ENCODE data around the gene MRFAP1L1.

MRFAP1L1 gene

DNA sequence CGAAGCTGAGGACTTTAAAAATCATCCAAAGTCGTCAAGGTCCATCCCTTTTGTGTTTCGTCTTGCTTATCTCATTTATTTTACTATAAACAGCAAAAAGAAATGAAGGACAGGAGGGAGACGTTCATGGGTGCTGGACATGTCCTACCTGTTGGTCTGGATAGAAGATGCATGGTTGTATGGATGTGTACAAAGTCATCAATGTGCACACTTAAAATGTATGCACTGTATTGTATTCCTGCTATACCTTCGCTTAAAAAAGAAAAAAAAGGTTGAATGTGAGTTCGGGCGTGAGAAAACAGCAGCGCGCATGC lies 6.0 kb upstream of the MRFAP1L1 start:
- DNase-seq, result no peak

- DNase-seq, result no peak
These were observed 5.3 kb upstream of the MRFAP1L1 start for GRCh38 chr4:6714954-6715353.

DNA sequence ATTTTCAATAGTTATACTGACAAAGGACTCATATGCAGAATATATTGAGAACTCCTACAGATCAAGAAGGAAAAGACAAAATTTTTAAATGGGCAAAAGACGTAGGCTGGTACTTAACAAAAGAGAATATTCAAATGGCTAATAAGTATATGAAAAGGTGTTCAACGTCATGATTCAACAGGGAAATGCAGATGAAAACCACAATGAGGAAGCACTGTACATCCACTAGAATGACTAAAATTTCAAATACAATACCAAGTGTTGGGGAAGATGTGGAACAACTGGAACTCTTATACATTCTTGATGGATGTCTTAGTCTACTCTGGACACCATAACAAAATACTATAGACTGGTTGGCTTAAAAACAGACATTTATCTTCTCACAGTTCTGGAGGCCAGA lies 1.3 kb upstream of the MRFAP1L1 start:
- no peak for DNase-seq

DNA sequence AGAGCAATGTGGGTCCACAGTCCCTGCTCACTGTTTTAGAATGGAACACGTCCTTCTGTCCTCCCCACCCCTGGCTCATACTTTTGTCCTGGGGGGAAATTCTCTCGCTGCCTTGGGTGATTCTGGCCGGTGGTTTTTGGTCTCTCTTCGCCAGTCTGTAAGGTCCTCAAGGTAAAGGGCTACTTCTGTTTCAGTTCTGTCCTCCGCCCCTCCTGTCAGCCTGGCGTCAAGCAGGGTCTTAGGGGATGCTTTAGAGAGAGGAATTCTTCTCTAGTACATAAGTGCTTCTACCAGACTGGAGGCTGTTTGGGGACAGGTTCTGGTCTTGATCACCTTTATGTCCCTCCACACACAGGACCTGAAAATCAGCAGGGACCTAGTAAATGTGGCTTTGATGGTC lies 617 bp upstream of the MRFAP1L1 start:
- no peak for DNase-seq

DNA sequence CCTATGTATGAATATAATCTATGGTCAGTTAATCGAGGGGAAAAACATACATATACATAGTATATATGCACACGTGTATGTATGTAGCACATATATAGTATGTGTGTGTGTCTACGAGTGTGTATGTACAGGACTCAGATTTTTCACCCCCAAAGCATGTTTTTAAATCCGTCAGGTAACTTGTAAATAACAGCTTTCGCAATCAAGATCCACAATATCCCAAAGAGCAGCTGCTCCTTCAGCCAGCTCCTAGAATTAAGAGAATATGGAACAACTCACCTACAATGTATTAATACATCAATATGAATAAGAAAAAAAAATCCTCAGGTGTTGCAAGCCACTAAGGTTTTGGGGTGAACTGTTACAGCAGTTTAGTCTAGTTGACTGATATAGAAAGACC lies 3.5 kb downstream of the MRFAP1L1 start:
- DNase-seq, result no peak

DNA sequence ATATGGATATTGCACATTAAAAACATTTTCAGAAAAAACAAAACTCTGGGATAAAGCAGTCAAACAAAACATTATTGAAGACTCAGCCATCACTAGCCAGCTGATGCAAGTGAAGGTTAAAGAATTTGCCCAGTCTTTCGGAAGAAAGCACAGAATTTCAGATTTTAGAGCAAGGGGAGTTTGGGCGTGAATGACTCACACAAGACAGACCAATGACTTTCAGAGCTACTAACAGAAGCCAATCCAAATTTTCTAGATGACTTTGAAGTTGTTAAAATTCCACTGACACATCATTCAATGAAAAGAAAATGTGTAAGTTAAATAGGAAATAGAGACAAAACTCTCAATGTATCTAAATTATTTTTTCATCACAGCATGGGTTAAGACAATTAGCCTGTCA lies 4.0 kb downstream of the MRFAP1L1 start:
- no peak for DNase-seq

GRCh38 chr4:6703786-6704185 lies 5.9 kb downstream of the MRFAP1L1 start:
- DNase-seq, result no peak

DNA sequence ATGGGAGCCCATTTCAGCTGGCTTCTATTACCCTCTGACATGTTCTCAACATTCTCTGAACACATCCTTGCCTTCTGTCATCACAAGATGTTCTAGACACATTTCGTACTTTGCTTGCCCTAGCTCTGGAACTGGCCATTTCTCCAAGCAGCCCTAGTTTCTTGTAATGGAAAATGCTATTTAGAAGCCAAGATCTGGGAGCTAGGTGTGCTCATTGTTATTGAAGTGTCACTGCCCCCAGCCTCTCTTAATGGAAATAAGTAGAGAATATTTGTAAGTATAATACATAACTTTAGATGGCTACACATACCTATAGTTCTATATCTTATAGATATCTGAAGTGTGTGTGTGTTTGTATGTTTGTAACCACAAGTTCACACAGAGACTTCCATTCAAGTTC lies 6.9 kb downstream of the MRFAP1L1 start:
- no peak for DNase-seq

- DNase-seq, result no peak
These were observed 8.3 kb downstream of the MRFAP1L1 start for GRCh38 chr4:6701371-6701770.

DNA sequence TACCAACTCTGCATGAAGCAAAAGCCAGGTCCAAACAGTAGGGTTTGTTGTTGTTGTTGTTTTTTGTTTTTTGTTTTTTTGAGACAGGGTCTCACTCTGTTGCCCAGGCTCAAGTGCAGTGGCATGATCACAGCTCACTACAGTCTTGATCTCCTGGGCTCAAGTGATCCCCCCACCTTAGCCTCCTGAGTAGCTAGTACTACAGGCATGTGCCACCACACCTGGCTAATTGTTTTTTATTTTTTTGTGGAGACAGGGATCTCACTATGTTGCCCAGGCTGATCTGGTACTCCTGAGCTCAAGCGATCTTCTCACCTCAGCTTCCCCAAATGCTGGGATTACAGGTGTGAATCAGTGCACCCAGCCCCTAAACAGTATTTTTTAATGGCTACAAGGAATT lies 9.8 kb downstream of the MRFAP1L1 start:
- no peak for DNase-seq

- no peak for DNase-seq
These were observed 10.3 kb downstream of the MRFAP1L1 start for GRCh38 chr4:6699388-6699787.

- DNase-seq, result no peak
These were observed 12.5 kb downstream of the MRFAP1L1 start for GRCh38 chr4:6697131-6697530.

- no peak for DNase-seq
These were observed 13.1 kb downstream of the MRFAP1L1 start for GRCh38 chr4:6696611-6697010.

- no peak for DNase-seq
These were observed 13.7 kb downstream of the MRFAP1L1 start for GRCh38 chr4:6695660-6696610.

DNA sequence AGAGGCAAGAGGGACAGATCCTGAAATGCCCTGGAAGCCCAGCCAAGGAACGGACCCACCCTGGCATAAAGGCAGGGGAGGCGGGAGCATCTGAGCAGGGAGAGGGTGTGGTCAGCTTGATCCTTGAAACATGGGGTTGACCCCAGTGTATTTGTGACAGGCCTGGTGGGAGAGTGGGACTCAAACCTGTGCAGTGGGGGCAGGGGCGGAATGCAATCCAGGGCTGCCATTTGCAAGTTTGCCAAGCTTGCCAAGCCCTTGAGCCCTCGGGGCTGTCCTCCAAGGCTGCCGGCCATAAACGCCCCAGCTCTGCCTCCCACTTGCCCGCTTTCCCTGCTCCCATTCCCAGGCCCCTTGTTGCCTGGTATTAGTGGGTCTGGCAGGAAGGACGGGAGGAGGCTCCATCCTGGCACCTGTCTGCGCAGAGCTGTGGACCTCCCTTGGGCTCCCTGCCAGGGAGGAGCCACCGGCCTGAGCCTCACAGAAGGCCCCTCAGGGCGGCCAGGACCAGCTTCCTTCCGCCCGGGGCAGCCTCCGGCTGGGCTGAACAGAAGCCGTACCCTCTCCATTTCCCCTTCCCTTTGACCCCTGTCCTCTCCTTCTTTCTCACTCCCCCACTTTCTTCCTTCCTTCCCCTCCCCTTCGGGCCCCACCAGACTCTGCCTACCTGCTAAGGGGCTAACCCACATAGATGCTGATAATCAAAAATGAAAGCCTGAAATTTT lies 15.3 kb downstream of the MRFAP1L1 start:
- DNase-seq, result no peak

DNA sequence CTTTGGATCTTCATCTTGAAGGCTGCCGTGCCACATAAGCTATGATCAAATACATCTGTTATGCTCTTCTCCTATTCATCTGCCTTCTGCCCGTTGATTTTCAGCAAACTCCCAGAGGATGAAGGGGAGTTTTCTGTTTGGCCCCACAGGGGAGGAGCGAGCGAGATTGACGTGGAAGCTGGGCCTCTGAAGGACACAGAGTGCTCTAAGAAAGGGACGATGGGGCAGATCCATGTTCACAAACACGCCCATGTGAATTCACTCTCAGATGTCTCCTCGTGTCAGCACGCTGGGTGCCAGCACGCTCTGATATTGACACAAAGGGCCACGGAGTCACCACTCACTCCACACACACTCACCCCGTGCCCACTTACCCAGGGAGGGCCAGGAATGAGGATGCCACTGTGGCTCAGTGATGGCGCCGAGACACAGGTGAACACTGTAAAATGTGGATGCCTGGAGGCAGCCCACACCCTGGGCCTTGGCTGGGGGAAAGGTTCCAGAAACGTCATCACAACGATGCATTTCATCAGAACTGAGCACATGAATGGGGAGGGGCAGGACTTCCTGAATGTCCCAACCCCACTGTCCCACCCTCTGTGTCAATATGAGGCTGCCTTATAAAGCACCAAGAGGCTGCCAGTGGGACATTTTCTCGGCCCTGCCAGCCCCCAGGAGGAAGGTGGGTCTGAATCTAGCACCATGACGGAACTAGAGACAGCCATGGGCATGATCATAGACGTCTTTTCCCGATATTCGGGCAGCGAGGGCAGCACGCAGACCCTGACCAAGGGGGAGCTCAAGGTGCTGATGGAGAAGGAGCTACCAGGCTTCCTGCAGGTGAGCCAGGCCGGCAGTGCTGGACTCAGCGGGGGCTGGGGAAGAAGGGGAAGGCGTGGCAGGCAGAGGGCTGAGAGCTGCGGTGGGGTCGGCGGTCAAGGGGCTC lies 16.2 kb downstream of the MRFAP1L1 start, which contains the start of gene S100P:
Gene S100P (plus strand): TSS at position 648 of the 946 bp plus-strand sequence. CDS start 55 bp downstream, at position 703.
- DNase-seq, result no peak

- DNase-seq, result no peak
These were observed 16.9 kb downstream of the MRFAP1L1 start for GRCh38 chr4:6692806-6693205.

DNA sequence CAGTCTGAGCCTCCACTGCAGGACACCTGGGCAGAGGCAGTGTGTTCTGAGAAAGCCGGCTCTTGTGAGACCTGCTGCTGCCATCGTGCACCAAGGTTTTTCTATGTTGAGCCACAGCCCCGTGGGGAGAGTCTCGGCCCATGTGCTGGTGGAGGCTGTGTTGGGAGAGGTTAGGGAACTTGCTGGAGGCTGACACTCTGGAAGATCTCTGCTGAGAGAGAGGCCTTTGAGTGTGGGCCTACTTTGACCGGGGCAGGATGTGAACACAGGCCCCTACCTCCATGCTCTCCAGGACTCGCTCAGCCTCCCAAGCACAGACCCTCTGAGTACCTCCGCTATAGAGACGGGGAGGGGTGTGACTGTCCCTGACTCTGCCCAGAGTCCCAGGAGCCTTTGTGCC lies 17.3 kb downstream of the MRFAP1L1 start:
- DNase-seq, result no peak

- DNase-seq, result no peak
These were observed 20.1 kb downstream of the MRFAP1L1 start for GRCh38 chr4:6689506-6689960.

DNA sequence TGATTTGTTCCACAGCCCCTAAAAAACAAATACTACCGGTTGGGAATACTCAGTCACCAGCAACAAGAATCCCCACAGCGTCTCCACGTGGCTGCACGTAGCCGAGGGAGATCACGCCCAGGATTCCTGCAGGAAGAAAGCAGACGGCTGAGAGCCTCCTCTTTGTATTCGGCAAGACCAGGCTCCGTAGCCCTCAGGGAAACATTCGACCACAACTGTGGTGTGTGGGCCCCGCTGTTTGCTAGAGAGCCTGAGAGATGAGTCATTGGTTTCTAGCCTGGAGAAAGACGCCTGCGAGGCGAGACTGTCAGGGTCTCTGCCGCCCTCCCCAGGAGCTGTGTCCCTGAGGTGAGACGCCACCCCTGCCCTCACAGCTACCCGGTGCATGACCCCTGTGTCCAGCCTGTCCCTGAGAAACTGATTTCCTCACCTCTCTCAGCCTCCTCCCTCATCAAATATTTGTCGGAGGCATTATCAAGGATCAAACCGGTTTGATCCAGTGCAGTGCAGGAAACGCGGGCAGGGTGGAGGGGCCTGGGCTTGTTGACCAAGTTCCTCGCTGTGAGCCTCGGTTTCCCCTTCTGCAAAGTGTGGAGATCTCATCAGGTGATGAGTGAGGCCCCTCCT lies 20.7 kb downstream of the MRFAP1L1 start:
- DNase-seq, result peak; percentile 74

- DNase-seq, result no peak
These were observed 21.5 kb downstream of the MRFAP1L1 start for GRCh38 chr4:6687947-6688878.

Data from activated CD8-positive, alpha-beta memory T cell treated with anti-CD3 and anti-CD28 coated beads, Interleukin-2, amount 50 U/mL, for 4 hours (primary cell).